Activated CD4-positive, CD25-positive, alpha-beta regulatory T cell treated with anti-CD3 and anti-CD28 coated beads, Interleukin-2, amount 50 U/mL, for 72 hours (primary cell): ENCODE data around the gene OCA2.
"Not testable (repeated sequence)": the region's sequence is repeated elsewhere in the genome, so short reads cannot be mapped to it uniquely, and the experiment has no call there.

ENCODE experiments used
- DNase-seq: peaks from one replicate; pipeline ENCODE4 v3.0.0; 2021

OCA2 gene

DNA sequence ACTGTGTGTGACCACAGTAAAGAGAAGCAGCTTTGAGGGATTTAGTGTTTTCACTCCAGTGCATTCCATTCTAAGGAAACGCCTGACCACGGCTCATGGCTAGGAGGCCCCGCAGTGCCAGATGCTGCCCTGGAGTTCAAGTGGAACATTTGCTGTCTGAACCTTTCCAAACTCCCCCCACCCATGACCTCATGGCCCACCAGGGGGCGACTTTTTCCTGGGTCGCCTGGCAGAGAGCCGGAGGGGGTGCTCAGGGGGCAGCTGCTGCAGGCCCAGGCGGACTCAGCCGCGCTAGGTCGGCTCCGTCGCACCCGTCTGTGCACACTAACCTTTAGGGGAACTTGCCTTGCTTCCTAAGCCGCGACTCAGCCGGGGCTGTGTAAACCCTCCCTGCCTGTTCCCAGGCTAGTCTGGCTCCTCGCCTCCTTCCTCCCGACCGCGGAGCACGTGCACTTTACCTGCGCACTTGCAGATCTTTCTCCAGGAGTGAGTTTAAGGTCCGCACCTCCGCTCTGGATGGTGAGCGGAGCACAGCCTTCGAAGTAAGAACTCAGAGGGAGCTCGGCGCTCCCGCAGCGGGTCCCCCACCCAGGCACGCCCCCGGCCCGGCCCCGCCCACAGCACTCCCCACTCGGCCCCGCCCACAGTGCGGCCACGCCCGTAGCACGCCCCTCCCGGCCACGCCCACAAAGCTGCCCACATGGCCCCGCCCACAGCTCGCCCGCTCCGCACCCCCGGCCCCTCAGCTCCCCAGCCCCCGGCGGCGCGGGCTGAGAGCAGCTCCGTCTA is at the start of gene OCA2:
Gene OCA2, minus strand, starts transcription at position 550 of the 789 bp plus-strand sequence. CDS start 17,441 bp downstream, outside the sequence.
- peak; percentile 58 for DNase-seq

DNA sequence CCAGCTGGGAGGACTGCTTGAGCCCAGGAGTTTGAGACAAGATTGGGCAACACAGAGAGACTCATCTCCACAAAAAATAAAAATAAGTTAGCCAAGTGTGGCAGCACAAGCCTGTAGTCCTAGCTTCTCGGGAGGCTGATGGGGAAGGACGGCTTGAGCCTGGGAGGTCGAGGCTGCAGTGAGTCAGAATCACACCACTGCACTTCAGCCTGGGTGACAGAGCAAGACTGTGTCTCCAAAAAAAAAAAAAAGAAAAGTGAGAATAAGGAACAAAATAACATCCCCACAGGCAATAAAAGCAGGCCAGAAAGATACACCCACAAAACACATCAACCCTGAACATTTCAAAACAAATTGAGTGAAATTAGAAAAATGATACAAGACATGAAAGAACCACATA is 48.7 kb upstream of the OCA2 start:
- no peak for DNase-seq

DNA sequence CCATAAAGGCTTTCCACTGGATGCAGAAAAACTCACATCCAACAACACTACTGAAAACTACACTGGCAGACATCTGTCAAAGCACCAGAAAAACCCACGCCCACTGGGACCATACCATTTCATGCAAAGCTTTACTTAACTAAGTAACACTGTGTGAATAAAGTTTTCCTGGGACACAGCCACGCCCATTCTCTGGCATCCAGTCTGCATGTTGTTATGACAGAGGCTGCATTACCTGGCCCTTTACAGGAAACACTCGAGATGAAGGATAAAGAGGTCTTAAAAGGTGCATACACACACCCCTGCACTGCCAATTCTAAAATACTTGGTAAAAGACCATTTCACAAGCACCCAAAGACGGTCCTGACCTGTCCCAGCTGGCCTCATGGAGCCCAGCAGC is 46.3 kb upstream of the OCA2 start:
- not testable (repeated sequence) for DNase-seq

DNA sequence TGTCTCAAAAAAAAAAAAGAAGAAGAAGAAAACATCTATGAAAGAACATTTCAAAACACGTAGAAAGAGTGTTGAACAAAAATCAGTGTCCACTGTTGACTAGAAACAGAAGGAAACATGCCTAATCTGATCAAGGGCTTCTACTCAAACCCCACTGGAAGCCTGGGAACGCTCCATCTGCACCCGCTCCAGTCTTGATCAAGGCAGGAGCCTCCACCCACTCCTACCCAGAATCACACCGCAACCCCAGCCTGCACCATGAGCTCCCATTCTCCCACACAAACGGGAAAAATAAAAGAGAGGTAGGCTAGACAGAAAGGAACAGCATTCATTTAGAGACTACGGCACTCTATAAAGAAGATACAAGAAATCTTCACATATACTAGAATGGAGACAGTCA is 40.9 kb upstream of the OCA2 start:
- no peak for DNase-seq

DNA sequence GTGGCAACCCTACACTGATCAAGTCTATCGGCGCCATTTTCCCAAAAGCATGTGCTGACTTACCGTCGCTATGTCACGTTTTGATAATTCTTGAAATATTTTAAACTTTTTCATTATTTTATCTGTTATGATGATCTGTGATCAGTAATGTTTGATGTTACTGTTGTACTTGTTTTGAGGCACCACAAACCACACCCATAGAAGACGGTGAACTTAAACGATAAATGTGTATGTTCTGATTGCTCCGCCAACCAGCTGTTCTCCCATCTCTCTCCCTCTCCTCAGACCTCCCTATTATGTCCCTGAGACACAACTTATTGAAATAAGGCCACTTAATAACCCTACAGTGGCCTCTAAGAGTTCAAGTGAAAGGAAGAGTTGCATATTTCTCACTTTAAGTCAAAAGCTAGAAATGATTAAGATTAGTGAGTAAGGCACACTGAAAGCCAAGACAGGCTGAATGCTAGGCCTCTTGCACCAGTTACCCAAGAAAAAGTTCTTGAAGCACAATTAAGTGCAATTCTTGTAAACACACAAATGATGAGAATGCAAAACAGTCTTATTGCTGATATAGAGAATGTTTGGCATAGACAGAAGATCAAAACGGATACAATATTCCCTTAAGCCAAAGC is 38.4 kb upstream of the OCA2 start:
- DNase-seq: not testable (repeated sequence)

DNA sequence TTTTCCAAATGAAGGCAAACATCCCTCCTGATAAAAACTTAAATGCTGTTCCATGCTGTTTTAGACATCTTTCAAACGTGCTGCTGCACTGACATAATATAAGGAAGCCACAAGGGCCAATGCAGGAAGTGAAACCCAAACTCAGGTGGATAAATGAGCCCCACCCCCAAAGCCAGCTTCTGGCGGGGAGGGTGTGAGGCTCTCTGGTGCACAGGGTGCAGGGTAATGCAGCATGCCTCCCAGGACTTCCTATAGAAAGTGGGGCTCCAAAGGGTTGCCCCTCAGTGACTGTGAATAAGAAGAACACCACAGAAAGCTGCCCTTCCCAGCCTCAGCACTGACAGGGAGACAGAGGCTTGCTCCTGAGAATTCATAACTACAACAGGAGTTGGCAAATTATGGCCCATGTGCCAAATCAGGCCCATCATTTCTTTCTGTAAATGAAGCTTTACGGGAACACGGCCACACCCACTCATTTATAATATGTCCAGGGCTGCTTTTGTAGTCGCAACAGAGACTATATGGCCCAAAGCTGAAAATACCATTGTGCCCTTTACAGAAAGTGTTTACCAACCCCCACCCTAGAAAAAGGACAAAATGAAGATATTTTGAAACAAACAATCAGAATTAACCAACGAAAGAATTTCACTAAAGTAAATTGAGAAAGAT is 37.3 kb upstream of the OCA2 start:
- DNase-seq: not testable (repeated sequence)

DNA sequence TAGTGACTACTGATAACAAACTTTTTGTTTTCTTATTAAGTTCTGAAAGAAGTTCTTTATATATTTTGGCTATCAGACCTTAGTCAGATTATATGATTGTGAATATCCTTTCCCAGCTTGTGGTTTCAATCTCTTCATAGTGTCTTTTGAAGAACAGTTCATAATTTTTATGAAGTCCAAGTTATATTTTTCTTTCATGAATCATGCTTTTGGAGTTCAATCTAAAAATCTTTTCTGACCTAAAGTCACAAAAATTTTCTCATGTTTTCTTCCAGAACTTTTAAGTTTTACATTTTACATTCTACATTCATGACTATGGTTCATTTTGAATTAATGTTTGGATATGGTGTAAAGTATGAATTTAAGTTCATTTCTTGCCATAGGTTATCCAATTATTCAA is 34.2 kb upstream of the OCA2 start:
- DNase-seq: no peak

DNA sequence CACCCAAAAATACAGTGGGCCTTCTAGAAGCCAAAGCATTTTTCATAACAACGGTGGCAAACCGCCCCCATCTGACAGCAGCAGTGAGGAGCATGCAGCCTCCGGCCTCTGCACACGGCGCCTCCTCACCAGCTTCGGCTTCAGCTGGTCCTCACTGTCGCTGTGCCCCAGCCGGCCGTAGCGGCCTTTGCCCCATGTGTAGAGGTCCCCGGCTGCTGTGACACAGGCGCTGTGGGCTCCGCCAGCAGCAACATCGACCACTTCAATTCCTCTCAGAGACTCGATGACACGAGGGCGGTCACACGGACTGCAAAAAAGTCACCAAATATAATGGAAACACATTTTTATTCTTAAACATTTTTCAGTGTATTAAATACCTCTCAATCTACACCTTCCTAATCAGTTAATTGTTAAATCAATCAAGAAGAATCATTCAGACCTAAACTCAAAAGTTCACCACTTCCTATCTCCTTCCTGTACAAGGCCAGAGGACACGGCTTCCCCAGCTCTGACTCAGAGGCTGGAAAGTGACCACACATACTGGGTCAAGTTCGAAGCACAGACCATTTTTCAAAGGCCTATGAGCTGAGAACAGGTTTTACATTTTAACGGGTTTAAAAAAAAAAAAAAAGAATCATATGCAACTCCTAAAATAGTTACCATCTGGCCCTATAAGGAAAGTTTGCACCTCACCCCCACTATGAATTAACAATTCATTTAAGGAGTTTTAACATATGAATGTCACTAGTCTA is 33.6 kb upstream of the OCA2 start:
- DNase-seq: no peak

DNA sequence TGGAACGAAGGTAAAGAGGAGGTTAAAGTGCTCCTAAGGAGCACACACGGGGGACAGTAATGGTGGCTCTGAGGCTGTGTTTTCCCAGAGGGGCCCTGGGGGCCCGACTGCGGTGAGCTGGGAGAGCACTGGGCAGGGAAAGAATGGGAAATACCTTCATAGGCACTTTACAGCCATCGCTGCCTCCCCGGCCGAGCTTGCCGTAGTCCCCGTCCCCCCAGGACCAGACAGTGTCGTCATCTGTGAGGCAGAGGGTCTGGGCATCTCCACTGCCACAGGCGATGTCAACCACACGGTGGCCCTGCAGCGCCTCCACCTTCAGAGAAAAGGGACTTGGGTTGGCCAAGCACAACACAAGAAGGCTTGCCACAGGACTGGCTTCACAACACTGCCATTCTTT is 32.8 kb upstream of the OCA2 start:
- DNase-seq: no peak

DNA sequence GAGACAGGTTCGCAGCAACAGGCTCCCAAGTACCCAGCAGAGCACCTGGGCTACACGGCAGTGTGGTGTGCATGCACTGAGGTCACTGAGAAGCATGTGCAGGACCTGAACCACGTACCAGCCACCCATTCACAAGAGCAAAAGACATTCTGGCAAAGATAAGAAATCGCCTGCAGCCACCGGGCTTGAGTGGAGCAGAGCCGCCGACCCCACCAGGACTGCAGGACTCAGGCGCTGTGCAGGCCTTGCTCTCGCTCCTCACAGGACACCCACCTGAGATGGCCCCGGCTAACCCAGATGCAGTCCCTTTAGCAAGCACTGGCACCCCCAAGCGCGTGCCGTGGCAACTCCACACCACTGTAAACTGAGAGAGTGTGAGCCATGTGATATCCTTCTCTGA is 32.3 kb upstream of the OCA2 start:
- DNase-seq: no peak

DNA sequence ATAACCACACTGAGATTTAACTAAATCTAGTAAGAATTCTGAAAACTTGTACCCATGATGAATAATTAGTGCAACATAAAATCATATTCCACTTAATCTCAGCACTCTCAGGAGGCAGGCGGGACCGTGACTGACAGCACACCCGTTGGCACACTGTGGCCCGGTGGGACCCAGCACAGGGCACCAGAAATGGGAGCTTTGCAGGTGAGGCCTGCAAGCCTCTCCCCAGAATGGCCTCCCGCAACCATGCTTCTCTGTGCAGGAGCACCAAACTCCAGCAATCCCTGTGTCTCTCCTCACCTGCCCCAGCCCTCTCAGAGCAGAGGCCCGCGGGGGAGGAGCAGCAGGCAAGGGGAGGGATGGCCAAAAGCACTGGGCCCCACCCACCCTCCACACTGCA is 31.5 kb upstream of the OCA2 start:
- DNase-seq: no peak

DNA sequence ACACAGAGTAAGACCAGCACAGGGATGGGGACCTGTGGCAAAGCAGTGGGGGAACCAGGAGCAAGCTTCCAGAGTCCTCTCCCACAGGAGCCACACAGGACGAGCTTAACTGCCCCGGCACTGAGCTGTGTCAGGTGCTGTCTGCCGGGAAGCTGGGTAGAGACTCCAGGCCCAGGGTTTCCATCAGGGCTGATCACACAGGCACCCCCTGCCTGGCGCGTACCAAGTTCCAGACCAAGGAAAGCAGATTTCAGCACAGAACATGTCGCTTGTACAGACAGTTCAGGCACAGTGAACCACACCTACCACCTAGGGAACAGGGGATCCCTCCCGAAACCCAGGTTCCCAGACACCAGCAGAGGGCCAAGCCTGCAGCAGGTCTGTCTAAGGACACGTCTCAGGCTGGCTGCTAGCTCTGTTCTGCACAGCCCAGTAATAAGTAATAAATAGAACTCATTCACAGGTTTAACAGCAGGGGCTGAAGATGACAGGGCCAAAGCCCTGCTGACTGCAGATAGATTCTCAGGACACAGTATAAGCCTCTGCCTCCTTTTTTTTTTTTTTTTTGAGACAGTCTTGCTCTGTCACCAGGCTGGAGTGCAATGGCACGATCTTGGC is 30.2 kb upstream of the OCA2 start:
- DNase-seq: no peak

DNA sequence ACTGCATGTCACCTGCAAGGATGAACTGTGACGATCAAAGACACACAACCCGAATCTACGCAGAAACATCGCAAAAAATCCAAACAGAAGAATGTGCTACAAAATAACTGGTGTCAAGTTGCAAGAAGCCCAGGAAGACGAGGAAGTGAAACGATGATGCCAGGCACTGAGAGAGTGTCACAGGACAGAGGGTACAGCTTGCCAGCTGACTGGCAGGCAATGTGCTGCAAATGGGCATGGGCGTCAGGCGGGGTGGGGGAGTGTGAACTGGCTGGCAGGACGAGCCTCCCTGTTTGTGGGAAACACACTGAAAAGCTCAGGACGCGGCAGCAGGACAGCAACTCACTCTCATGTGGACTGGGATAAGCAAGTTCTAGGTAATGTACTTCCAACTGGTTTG is 28.9 kb upstream of the OCA2 start:
- no peak for DNase-seq

DNA sequence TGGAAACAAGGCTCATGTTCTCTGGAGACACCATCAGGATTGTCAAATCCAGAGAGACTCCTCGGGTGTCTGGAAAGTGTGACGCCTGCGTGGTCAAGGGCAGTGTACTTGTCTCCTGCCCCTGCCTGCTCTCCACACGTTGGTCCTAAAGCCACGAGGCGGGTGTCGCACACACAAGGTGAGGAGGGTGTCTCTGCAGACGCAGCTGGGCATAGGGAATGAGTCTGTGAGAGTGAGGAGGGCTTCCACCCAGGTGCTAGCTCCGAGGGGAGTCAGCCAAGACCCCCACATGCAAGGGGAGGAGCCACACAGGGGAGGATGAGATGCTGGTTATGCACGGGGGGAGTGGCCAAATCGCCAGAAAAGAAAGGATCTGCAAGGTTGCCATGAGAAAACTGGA is 27.9 kb upstream of the OCA2 start:
- DNase-seq: no peak

DNA sequence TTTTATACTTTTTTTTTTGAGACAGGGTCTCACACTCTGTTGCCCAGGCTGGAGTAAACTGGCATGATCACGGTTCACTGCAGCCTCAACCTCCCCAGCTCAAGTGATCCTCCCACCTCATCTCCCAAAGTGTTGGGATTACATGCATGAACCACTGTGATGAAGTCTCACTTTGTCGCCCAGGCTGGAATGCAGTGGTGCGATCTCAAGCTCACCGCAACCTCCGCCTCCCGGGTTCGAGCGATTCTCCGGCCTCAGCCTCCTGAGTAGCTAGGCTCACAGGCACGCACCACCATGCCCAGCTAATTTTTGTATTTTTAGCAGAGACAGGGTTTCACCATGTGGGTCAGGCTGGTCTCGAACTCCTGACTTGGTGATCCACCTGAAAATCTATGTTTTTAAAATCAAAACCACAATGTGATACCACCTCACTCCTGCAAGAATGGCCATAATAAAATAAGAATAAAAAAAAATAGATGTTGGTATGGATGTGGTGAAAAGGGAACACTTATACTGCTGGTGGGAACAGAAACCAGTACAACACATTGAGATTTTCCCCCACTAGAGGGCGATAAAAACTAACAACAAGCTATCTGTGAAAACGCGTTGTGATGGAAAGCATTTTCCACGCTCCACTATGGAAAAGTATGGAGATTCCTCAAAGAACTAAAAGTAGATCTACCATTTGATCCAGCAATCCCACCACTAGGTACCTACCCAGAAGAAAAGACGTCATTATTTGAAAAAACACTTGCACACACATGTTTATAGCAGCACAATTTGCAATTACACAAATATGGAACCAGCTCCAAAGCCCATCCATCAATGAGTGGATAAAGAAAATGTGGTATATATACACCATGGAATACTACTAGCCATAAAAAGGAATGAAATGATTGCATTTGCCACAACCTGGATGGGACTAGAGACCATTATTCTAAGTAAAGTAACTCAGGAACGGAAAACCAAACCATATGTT is 26.8 kb upstream of the OCA2 start:
- DNase-seq: no peak

DNA sequence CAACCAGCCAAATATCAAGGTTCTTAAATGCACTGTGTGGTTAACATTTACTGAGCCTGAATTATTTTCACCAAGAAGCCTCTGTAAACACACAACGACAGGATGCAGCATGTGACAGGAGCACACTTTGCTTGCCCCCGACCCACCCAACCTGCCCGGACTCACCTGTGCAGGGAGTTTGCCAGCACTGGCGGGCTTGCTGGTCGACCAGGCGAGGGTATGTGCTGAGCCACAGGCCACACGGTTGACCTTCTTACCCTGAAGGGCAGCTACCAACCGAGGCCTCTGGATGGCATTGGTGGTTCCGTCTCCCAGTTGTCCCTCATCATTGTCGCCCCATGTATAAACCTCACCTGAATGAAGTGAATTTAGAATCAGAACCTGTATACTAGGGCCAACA is 25.7 kb upstream of the OCA2 start:
- DNase-seq: no peak

DNA sequence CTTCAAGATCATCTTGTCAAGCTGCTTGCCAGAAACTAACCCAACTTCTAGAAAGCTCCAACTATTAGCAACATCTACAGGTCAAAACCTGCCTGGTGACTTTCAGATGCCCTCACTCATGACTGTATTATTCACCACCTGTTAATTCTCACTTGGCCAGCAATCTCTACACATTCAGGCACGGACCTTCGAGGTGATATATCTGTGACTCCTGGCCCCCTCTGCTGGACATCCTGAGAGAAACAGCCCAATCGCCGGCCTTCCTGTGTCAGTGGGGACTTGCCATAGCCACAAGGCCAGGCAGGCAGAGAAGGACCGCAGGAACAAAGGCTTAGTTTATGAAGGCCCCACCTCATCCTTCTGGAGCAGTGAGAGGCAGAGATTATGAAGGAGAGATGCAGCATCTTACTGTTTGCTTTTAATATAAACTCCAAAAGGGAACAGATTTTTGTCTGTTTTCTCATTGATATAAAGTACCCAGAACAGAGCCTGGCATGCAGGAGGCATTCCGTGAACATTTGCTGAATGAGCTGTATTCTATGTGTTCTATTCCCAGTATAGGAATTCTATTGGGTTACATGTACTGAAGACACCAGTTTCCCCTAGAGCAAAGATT is 24.4 kb upstream of the OCA2 start:
- DNase-seq: no peak

DNA sequence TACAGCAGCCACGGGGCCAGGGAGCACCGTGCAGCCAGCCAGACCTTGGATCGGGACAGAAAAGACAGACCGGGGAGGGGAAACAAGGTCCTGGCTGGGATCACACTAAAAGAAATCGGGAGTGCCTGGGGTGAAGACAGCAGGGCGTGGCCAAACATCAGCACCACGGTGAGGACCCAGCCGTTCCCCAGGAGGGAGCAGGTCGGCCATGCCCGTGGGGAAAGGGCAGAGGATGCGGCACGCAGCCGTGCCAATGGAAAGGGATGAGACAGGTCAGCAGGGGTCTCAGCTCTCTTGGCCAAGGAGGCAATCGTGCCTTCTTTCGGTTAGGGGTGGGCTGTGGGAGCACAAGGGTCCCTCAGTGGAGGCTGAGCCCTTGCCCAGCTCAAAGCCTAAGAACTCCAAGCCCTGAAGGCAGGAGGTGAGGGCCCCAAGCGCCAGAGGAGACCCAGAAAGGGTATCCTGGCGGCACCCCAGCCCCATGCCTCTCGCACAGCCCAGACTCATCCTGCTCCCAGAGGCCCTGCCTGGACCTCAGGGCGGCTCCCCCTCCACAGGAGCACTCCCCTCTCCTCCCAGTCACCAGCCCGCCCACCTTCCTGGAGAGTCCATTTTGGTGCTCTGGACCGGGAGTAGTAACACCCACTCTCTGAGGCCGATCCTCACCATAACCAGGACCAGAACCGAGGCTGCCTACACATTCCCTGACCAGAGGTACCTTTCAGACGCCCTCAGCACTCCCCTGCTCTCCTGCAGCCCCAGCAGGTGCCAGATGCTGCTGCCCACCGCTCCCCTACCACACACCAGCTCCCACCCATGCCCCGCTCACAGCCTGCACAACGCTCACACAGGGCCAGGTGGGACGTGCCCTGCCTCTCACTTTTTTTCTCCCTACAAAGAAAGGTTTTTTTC is 23.2 kb upstream of the OCA2 start:
- DNase-seq: no peak

DNA sequence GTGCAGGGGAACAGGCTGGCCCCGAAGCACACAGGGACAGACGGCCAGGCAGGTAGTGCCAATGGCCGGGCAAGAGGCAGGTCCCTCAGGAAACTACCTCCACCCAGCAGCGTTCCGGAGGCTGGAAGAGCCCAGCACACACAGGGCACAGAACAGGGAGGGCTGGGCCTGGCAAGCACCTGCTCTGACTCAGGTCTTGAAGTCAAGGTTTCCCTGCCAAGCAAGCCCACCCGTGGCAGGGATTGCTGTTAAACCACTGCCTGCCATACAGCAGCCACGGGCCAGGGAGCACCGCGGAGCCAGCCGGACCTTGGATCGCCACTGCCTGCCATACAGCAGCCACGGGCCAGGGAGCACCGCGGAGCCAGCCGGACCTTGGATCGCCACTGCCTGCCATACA is 22.5 kb upstream of the OCA2 start:
- DNase-seq: not testable (repeated sequence)

DNA sequence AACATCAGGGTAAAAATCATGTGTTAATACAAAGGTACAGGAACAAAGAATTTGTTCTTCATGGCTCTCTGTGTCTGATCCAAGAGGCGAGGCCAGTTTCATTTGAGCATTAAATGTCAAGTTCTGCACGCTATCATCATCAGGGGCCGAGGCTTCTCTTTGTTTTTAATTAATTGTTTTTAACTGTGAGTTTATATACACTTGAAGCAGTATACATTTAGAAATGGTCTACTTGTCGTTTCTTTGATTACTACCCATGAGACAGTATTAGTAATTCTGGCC is 21.2 kb upstream of the OCA2 start:
- no peak for DNase-seq
